HL-60 (cell line): ENCODE results near the gene LYPD3.

ENCODE experiments used
- DNase-seq, 2 experiments: peaks; one replicate each; pipeline ENCODE4 v3.0.0-alpha.2; 2010 to 2020; ENCODE audit warnings: low read depth in 1 of 2, low spot score in 1 of 2
- H3K27ac ChIP-seq: fragments of 250-450 bp; sonication (Bioruptor Pico); replicated peaks from 2 replicates; pipeline ENCODE4 v1.5.1; 2020; ENCODE audit warnings: mild to moderate bottlenecking, moderate library complexity
- H3K27me3 ChIP-seq: fragments of 250-450 bp; sonication (Bioruptor Pico); 2 replicates; pipeline ENCODE4 v1.5.1; 2021; ENCODE audit warnings: mild to moderate bottlenecking, moderate library complexity; ENCODE audit not compliant: insufficient read depth, poor library complexity, severe bottlenecking
- H3K4me3 ChIP-seq: replicated peaks from 2 replicates; pipeline ENCODE4 v1.5.1; 2011; ENCODE audit warnings: mild to moderate bottlenecking, control low read depth, low read length; ENCODE audit not compliant: insufficient read depth
- CTCF ChIP-seq: IDR thresholded peaks from one replicate; pipeline ENCODE4 v1.5.1; 2011; ENCODE audit warnings: low read length, control low read depth, inconsistent platforms; ENCODE audit not compliant: insufficient read depth
- GABPA ChIP-seq: IDR thresholded peaks from 2 replicates; pipeline ENCODE4 v1.6.1; 2012; ENCODE audit warnings: low read depth
- POLR2AphosphoS5 ChIP-seq: IDR thresholded peaks from 2 replicates; pipeline ENCODE4 v1.6.1; 2012; ENCODE audit warnings: low read depth
- REST ChIP-seq: IDR thresholded peaks from 2 replicates; pipeline ENCODE4 v1.6.1; 2012; ENCODE audit warnings: low read depth; ENCODE audit not compliant: insufficient replicate concordance
- SPI1 ChIP-seq: IDR thresholded peaks from 2 replicates; pipeline ENCODE4 v1.6.1; 2012; ENCODE audit warnings: low read depth, mild to moderate bottlenecking, borderline replicate concordance

The LYPD3 gene

GRCh38 chr19:43441716-43442115, 23.7 kb downstream of the LYPD3 start:
- Histone ChIP-seq H3K27me3 (no peaks in the 10 kb centered on the region), H3K27ac (no peak overlapping the region), H3K4me3 (no peak overlapping the region)
- no peak for DNase-seq
- no peak for TF ChIP-seq CTCF
- no peak for TF ChIP-seq REST
- TF ChIP-seq GABPA = no peak
- no peak for TF ChIP-seq SPI1

GRCh38 chr19:43439709-43440063, 25.7 kb downstream of the LYPD3 start:
- DNase-seq = no peak
- TF ChIP-seq POLR2AphosphoS5 (no peak), REST (no peak)
- Histone ChIP-seq H3K4me3 (no peak overlapping the region), H3K27me3 (no peaks in the 10 kb centered on the region), H3K27ac (no peak overlapping the region)

GRCh38 chr19:43439032-43439708, 26.2 kb downstream of the LYPD3 start:
- H3K4me3 ChIP-seq = no peak overlapping the region
- no peak for DNase-seq
- no peak overlapping the region for H3K27ac ChIP-seq
- H3K27me3 ChIP-seq = no peaks in the 10 kb centered on the region
- TF ChIP-seq CTCF (no peak), REST (no peak), SPI1 (no peak), POLR2AphosphoS5 (no peak), GABPA (no peak)
